HG03159 (cell line): ENCODE measurements around the gene CLCF1.

Experiments
- ATAC-seq: cut with Tn5 transposase; IDR thresholded peaks from one replicate; pipeline ENCODE4 v1.9.1; 2021; ENCODE audit warnings: mild to moderate bottlenecking, moderate library complexity; ENCODE audit not compliant: unreplicated experiment

Gene CLCF1

GRCh38 chr11:67376063-67376820 lies 2.8 kb upstream of the CLCF1 start:
- ATAC-seq = no peak

DNA sequence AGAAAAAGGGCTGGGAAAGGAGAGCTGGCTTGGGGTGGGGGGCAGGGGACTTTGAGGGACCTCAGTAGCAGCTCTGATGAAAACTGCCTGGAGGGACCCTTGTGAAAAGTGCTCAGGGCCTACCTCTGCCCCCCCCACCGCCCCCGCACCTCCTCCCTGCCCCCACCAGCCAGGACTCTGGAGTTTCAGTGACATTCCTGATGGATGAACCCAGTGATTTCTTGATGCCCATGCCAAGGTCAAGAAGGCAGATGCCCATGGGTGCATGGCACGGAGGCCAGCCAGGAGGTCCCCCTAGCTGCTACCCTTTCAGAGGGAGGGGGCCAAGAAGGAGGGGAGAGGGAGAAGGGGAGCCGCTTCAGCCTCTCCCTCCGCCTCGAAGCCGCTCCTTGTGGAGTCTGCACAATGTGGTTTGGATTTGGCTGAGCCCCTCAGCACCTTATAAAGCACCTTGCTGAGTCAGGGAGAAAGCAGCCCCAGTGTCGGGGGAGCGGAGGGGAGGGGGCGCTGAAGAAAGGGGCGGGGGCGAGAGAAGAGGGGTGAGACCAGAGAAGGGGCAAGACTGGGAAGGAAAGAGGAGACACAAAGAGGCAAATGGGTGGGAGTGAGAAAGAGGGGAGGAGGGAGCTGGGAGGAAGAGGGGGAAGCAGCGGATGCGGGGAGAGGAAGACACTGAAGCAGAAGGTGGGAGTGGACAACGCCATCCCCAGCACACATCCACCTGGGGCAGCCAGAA lies 2.1 kb upstream of the CLCF1 start:
- ATAC-seq = no peak

GRCh38 chr11:67374571-67375281 lies 1.3 kb upstream of the CLCF1 start:
- ATAC-seq = no peak

DNA sequence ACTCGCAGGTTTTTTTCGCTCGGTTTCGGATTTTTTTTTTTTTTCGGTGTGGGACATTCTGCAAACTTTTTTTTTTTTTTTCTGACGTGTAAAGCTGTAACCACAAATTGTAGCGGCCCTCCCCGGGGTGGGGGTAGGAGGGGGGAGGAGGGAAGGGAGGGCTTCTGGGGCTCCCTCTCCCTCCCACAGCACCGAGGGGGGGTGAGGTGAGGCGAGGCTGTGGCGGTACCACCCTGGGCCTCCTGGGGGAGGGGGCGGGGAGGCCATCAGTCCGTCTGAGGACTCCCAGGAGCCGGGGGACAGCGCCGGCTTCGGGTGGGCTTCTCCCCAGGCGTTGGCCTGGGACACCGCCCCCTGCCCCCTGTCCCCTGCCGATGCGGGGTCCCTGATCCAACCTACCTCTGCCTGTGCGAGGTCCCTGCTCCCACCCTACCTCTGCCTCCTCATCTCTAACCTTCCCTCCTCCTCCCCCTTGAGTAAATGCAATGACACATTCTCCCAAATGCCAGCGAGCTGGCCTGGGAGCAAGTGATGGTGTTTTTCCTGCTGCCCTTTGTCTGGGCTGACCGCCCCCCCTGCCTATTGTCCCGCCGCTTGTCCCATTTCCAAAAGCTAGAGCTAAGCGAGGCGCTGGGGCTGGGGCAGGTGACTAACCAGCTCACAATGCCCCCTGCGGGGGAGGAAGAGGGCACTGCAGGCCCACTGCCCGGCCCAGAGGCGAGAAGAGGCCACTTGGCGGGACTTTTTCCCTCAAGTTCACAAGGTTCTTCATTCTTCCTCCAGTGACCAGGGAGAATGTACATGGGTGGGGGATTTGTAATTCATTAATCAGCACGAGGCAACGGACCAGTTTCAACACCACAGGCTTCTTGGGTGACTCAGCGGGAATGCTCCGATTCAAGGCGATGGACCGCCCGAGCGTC lies 511 bp upstream of the CLCF1 start:
- no peak for ATAC-seq

- no peak for ATAC-seq
Observed at GRCh38 chr11:67372321-67372992, 941 bp downstream of the CLCF1 start.

DNA sequence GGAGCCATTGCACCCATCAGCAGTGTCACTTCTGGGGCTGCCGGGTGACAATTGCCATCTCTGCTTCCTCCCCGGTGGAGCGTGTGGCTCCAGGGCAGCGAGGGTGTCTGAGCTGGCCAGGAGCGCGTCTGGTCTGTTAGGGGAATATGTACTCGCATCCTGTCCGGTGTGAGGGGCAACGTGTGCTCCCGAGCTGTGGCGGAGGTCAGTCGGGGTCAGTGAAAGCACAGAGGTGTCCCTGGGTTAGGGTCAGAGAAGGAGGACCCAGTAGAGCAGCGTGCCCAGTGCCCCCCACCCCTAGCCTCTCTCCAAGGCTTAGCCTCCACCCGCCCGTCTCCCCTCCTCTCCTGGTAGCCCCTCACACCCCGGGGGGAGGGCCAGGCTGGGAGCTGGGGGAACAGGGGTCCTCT lies 1.5 kb downstream of the CLCF1 start:
- no peak for ATAC-seq

GRCh38 chr11:67371189-67371910 lies 2.0 kb downstream of the CLCF1 start:
- ATAC-seq = no peak

DNA sequence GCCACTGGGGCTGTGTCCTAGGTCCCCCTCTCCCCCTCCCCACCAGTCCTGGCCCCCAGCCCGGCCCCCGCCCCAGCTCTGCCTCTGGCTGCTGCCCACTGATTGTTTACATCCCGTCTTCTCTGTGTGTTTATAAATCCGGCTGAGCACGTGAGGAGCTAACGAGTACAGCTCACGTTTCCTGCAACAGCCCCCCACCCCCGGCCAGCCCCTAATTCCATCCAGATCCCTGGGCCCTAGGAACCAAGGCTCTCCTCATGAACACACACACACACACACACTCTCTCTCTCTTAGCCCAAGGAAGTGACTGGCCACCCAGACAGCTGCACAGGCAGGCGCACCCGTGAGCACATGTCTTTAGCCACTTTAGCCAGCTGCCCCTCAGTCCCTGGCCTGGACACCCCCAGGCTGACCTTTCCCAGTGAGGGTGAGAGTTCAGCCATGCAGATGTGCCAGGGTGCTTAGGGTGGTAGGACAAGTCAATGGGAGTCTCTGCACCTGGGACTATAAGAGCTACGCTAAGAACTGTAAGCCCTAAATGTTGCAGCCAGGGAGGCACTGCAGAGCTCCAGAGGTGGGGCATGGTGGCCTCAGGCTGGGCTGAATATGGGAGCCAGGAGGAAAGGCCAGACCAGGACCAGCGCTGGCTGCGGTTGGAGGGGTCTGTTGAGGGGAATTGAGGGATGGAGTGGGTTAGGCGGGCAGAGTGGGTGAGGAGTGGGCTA lies 2.9 kb downstream of the CLCF1 start:
- ATAC-seq = no peak

DNA sequence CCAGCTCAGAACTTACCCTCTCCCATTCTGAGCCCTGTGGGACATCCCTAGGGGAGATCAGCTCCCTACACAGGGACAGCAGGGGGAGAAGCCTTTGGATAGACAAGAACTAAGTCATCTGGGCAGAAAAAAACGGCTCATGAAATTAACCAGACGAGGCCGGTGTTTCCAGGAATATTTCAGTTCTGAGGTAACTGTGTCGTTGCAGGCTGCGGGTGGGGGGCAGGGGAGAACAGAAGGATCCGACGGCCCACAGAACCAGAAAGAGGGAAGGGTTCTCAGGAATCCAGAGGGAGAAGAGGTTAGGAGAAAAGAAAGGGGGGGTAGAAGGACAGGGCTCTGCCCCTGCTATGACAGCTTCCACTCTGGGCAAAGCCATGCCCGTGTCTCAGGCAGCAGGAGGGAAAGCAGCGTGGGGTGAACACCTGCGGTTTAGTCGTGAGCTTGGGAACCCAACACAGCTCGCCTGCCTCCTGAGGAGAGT lies 3.6 kb downstream of the CLCF1 start:
- no peak for ATAC-seq

DNA sequence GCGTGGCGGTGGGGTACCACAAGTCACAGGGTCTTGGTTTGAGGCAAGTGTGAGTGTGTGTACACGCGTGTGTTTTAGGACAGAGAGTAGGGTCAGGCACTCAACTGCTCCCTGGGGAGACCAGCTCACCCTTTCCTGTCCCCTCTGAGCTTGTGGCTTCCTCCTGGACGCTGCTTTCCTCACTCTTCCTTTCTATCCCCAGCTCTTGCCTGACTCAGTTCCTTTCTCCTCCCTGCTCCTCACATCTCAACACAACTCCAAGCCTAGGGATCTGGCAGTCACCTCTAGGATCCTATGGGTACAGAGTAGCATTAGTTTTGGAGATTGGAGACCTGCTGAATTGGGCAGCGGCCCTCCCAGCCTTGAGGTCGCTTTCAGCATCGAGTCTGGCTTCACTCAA lies 4.1 kb downstream of the CLCF1 start:
- no peak for ATAC-seq

- no peak for ATAC-seq
Observed at GRCh38 chr11:67368621-67369020, 4.8 kb downstream of the CLCF1 start.

DNA sequence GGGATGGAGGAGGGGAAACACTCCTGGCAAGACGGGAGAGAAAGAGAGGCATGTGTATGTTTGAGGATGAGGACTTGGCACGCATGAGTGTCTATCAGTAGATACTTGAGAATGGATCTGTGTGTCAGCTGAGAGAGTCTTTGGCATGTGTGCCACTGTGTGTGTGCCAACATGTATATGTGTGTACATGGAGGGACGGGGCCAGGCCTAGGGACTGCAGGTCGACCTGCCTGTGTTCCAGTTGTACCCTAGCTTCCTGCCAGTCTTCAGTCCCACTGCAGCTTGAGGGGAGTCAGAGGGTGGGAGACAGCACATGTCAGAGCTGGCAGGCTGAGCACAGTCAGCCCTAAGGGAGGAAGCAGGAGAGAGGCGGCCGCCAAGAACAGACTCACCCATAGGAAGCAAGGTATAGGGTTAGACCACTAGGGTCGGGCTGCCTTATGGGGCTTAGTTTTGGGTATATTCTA lies 5.6 kb downstream of the CLCF1 start:
- no peak for ATAC-seq

GRCh38 chr11:67366961-67367760 lies 6.2 kb downstream of the CLCF1 start:
- no peak for ATAC-seq

GRCh38 chr11:67366546-67366945 lies 6.9 kb downstream of the CLCF1 start:
- no peak for ATAC-seq

DNA sequence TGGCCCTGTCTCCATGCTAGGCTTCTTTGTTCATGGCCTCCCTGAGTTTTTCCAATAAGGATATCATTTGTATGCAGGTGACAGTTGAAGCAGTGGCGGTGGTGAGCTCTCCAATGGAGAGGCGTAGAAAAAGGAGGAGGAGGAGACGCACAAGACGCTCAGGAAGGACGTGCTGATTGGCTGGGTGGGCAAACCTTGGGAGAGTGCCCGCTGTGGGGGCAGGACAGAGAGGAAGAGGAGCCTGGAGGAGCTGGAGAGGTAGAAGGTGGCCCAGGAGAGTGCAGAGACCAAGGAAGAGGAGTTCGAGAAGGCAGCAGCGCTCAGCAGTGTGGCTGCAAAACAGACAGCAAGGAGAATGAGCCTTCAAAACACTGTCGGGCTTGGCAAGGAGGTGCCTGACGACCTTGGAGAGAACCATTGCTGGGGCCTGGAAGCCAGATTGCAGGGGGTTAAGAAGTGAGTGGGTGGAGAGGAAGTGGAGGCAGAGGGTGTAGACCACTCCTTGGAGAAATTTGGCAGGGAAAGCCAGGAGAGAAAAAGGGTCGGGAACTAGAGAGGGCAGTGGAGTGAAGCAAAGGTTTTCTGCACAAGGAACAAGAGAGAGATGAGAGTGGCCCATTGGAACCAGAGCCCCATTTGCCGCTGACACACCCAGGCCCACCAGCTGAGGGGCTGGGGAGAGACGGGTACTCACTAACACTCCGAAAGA lies 7.5 kb downstream of the CLCF1 start:
- ATAC-seq = no peak

DNA sequence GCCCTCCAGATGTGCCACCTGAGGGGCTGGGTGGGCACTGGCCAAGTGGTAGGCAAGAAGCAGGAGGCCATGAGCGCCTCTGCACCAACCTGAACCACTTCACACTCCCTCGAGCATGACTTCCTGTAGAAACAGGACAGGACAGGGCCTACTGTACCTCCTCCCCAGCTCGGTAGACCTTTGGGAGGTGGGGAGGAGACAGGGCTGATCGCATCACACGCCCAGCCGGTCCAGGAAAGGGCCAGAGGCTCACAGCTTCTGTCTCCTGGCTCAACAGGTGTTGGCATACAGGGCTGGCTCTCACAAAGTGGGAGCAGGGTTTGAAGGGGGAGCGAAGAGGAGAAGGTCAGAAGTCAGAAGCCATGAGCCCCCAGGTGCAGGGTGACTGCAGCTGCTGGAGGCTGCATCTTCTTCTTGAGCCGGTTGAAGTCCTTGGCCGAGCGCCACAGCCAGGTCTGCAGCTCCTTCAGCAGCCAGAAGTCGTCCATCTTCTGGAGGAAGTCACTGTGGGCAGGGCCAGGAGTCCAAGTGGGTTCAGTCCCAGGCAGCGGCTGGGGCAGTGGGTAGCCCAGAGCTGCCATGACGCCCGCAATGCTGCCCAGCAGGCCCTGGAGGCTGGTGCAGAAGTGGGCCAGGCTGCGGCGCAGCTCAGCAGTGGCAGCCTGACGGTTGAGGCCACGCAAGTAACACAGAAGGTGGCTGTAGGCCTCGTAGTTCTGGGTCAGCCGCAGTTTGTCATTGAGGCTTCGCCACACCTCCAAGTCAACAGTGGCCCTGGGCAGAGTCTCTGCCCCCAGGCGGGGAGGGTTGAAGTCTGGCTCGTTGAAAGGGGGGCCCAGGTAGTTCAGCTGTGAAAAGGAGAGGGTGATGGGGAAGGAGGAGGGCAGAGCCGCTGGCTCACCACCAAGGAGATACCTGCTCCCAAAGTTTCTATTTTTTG lies 8.3 kb downstream of the CLCF1 start:
- ATAC-seq = no peak
